ENCODE data around the gene ADGRD1.

ADGRD1 gene

GRCh38 chr12:131177599-131177998 is 223.9 kb downstream of the ADGRD1 start:
- DNase-seq = no peak

- DNase-seq = no peak
Measured at GRCh38 chr12:131187602-131188001, 233.9 kb downstream of the ADGRD1 start.

- DNase-seq = no peak
Measured at GRCh38 chr12:131188131-131189050, 234.7 kb downstream of the ADGRD1 start.

- DNase-seq = no peak
Measured at GRCh38 chr12:131189781-131190180, 236.1 kb downstream of the ADGRD1 start.

- DNase-seq = no peak
Measured at GRCh38 chr12:131190965-131191364, 237.3 kb downstream of the ADGRD1 start.

Measured in activated CD8-positive, alpha-beta memory T cell treated with anti-CD3 and anti-CD28 coated beads, Interleukin-2, amount 50 U/mL, for 48 hours (primary cell).